HT-29 (cell line): ENCODE measurements around the gene TESK1. TPM values are rescaled to one million over a fixed set of nuclear protein-coding genes. Genes with fewer than 3 reads are reported as not detected.
"Not testable (repeated sequence)": the region's sequence is repeated elsewhere in the genome, so short reads cannot be mapped to it uniquely, and the experiment has no call there.

Experiments used
- DNase-seq: peaks from one replicate; pipeline ENCODE4 v3.0.0-alpha.2; 2015; ENCODE audit warnings: low spot score
- total RNA-seq: library from RNA; depleted of rRNA; stranded (reverse); fragments of >200 nt; shearing (Covaris generic); gene quantifications from 2 replicates; pipeline ENCODE4 v1.2.3, GENCODE V29; 2014

TESK1 gene
- total RNA-seq, 1 experiment from 2014 or later, result 7.7 TPM

- not testable (repeated sequence) for DNase-seq
Measured at GRCh38 chr9:35579659-35580227, 25.3 kb upstream of the TESK1 start.

DNA sequence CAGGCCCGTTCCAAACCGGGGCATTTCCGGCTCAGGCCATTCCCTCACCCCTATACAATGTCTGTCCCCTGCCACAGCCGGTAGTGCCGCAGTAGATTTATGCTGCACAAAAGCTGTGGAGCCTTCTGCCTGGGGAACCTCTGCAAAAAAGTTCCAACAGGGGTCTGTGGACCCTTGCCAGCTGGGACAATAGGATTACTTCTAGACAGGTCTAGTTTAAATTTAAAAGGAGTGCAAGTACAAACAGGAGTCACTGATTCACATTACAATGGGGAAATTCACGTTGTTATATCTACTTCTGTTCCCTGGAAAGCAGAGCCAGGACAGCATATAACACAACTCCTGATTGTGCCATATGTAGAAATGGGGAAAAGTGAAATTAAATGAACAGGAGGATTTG, 21.5 kb upstream of the TESK1 start:
- DNase-seq, result not testable (repeated sequence)

DNA sequence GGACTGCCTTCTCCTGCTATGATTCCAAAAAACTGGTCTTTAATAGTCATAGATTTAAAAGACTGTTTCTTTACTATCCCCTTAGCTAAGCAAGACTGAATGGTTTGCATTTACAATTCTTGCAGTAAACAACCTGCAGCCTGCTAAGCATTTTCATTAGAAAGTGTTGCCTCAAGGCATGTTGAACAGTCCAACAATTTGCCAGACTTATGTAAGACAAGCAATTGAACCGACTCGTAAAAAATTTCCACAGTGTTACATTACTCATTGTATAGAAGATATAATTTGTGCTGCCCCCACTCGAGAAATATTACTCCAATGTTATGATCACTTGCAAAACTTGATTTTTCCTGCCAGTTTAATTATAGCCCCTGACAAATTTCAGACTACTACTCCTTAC, 20.4 kb upstream of the TESK1 start:
- not testable (repeated sequence) for DNase-seq

- DNase-seq, result not testable (repeated sequence)
Measured at GRCh38 chr9:35588506-35588905, 16.6 kb upstream of the TESK1 start.

GRCh38 chr9:35593581-35593980, 11.5 kb upstream of the TESK1 start:
- no peak for DNase-seq

- DNase-seq, result no peak
Measured at GRCh38 chr9:35594471-35594870, 10.6 kb upstream of the TESK1 start.

- not testable (repeated sequence) for DNase-seq
Measured at GRCh38 chr9:35596907-35597306, 8.2 kb upstream of the TESK1 start.

DNA sequence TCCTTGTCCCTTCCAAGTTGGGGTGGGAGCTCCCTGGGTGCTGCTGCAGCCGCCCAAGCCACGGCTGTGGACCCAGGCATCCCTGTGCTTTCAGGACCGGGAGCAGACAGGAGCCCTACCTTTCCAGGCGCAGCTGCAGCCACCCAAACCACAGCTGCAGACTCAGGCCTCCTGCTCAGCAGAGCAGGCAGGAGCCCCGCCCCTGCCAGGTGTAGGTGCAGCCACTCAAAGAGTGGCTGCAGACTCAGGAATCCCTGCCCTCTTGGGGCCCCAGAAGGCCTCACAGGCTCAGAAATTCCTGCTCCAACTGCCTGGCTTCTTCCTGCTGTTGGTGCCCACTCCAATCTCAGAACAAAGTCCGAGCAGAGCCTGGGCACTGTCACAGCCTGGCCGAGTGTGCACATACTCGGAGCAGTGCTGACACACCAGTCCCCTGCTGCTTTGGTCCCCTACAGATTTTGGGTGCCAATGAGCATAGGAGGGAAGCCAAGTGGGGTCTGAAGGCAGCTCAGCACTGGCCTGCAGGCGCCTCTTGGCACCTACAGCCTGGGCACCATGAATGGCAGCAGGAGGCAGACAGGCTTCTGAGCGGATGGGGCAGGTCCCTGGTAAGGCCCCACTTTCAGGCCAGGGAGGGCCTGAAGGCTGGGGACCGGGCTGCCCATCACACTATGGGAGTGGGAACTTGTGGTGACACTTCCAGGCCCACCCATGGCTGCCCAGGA, 6.0 kb upstream of the TESK1 start:
- no peak for DNase-seq

GRCh38 chr9:35599763-35600604, 5.1 kb upstream of the TESK1 start:
- no peak for DNase-seq

DNA sequence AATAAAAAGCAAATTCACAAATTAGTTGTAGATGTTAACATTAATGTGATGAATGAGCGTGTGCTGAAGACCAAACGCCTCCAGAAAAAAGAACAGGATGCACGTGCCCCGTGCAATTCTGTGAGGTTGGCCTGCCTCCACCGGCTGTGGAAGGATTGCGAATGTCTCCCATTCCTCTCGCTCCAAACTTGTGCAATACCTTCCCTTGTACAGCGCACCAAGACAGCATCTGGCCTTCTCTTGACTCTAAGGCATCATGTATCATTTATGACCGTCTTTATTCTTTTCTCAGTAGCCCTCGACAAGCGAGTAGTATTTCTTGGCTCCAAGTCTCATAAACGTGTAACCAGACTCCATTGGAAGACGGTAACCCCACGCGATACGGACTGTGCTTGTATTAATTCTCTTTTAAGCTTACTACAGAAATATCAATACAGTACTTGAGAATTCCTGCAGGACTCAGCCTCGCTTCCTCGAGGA, 1.5 kb upstream of the TESK1 start:
- no peak for DNase-seq

GRCh38 chr9:35603986-35604577, 980 bp upstream of the TESK1 start:
- DNase-seq, result peak; percentile 99

- peak; percentile 16 for DNase-seq
Measured at GRCh38 chr9:35605351-35606137, 482 bp downstream of the TESK1 start.

DNA sequence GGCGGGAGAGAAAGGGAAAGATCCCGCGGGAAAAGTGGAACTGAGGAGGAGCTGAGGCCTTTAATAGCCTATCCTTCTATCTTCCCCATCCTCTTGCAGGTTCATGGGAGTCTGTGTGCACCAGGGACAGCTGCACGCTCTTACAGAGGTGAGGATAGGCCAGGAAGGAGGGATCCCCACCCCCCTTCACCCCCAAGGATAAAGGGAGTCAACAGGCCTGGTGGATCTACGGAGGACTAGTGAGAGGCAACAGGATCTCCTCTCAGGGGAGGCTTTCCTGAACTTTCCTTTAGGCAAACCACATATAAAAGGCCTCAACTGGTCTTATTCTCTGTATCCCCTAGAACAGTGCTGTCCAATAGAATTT, 1.1 kb downstream of the TESK1 start:
- DNase-seq, result no peak

DNA sequence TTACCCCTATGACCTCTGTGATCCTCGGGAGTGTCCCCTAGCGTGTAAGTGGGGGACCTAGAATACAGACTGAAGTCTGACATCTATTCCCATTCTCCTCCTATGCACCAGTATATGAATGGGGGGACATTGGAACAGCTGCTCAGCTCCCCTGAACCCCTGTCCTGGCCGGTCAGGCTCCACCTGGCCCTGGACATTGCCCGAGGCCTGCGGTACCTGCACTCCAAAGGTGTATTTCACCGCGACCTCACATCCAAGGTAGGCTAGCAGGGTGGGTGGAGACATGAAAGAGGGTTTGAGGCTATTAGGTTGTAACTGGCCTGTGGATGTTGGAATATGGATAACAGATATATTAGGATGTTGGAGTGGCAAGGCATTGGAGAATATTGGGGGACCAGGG, 1.7 kb downstream of the TESK1 start:
- no peak for DNase-seq

DNA sequence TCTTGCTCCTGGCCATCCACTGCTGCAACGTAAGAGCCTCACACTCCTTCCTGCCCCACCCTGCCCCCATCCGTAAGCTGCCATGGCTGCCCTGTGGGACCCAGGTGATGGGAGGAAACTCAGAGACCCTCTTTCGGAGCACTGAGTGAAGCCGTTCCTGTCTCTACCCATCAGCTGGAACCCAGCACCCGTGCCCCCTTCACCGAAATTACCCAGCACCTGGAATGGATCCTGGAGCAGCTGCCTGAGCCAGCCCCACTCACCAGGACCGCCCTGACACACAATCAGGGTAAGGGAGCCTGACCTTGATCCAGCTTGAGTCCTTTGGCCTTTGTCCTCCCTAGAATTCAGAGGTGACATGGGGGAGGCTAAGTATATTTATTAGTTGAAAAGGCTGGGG, 3.2 kb downstream of the TESK1 start:
- no peak for DNase-seq

GRCh38 chr9:35609001-35609819, 4.1 kb downstream of the TESK1 start:
- no peak for DNase-seq

GRCh38 chr9:35609820-35610163, 4.7 kb downstream of the TESK1 start:
- DNase-seq, result no peak

GRCh38 chr9:35611230-35611797, 6.3 kb downstream of the TESK1 start:
- DNase-seq, result peak; percentile 24

- DNase-seq, result not testable (repeated sequence)
Measured at GRCh38 chr9:35612066-35612465, 7.0 kb downstream of the TESK1 start.

- DNase-seq, result no peak
Measured at GRCh38 chr9:35612843-35613242, 7.8 kb downstream of the TESK1 start.
